Hepatocyte (in vitro differentiated cells): ENCODE results near the gene HDAC6. TPM values are rescaled to one million over a fixed set of nuclear protein-coding genes. Genes with fewer than 3 reads are reported as not detected.

Source experiments
- DNase-seq: peaks from one replicate; pipeline ENCODE4 v3.0.0-alpha.2; 2016; ENCODE audit warnings: low spot score
- H2AFZ ChIP-seq: fragments of 200-600 bp; sonication (generic); 2 replicates; pipeline ENCODE4 v1.6.0; 2016; ENCODE audit warnings: antibody characterized with exemption, mild to moderate bottlenecking
- H3K27ac ChIP-seq: fragments of 200-600 bp; sonication (generic); 2 replicates; pipeline ENCODE4 v1.5.1; 2016; ENCODE audit warnings: mild to moderate bottlenecking
- H3K27me3 ChIP-seq: fragments of 200-600 bp; sonication (generic); 2 replicates; pipeline ENCODE4 v1.6.1; 2016
- H3K36me3 ChIP-seq: fragments of 200-600 bp; sonication (generic); replicated peaks from 2 replicates; pipeline ENCODE4 v1.5.1; 2016; ENCODE audit warnings: low read depth; ENCODE audit not compliant: insufficient read depth
- H3K4me1 ChIP-seq: fragments of 200-600 bp; sonication (generic); 2 replicates; pipeline ENCODE4 v1.5.1; 2016; ENCODE audit warnings: mild to moderate bottlenecking, moderate library complexity; ENCODE audit not compliant: insufficient read depth
- H3K4me2 ChIP-seq: fragments of 200-600 bp; sonication (generic); 2 replicates; pipeline ENCODE4 v1.6.0; 2016
- H3K4me3 ChIP-seq: fragments of 200-600 bp; sonication (generic); 2 replicates; pipeline ENCODE4 v1.5.1; 2016; ENCODE audit warnings: mild to moderate bottlenecking
- H3K79me2 ChIP-seq: fragments of 200-600 bp; sonication (generic); 2 replicates; pipeline ENCODE4 v1.6.0; 2017; ENCODE audit warnings: mild to moderate bottlenecking
- H3K9me2 ChIP-seq: fragments of 200-600 bp; sonication (generic); replicated peaks from 2 replicates; pipeline ENCODE4 v1.6.0; 2017; ENCODE audit warnings: mild to moderate bottlenecking; ENCODE audit not compliant: insufficient read depth
- H3K9me3 ChIP-seq: fragments of 200-600 bp; sonication (generic); 2 replicates; pipeline ENCODE4 v1.5.1; 2016; ENCODE audit warnings: low read depth, mild to moderate bottlenecking
- H4K20me1 ChIP-seq: fragments of 200-600 bp; sonication (generic); 2 replicates; pipeline ENCODE4 v1.6.0; 2016; ENCODE audit warnings: mild to moderate bottlenecking; ENCODE audit not compliant: insufficient read depth, poor library complexity, severe bottlenecking
- CTCF ChIP-seq: fragments of 200-600 bp; sonication (generic); IDR thresholded peaks from 2 replicates; pipeline ENCODE4 v1.5.1; 2016; ENCODE audit warnings: antibody characterized with exemption, mild to moderate bottlenecking; ENCODE audit not compliant: poor library complexity
- EZH2 ChIP-seq: fragments of 200-600 bp; sonication (generic); IDR thresholded peaks from 2 replicates; pipeline ENCODE4 v1.6.1; 2016; ENCODE audit warnings: antibody characterized with exemption, mild to moderate bottlenecking, borderline replicate concordance
- EZH2phosphoT487 ChIP-seq: fragments of 200-600 bp; sonication (generic); IDR thresholded peaks from one replicate; pipeline ENCODE4 v1.6.1; 2018; ENCODE audit warnings: antibody characterized with exemption, mild to moderate bottlenecking, low read depth, moderate library complexity; ENCODE audit not compliant: unreplicated experiment, severe bottlenecking
- WGBS: methylation state at CpG from one replicate; pipeline ENCODE4 v1.1.6; 2016; ENCODE audit warnings: low lambda C conversion rate; ENCODE audit errors: missing lambda C conversion rate; 5-methylcytosine and 5-hydroxymethylcytosine counted together
- polyA plus RNA-seq: library from polyadenylated mRNA; unstranded; fragments of >200 nt; fragmentation: Nextera tagmentation; extraction: Ambion mirVana; gene quantifications from 2 replicates; pipeline ENCODE4 v1.2.1, GENCODE V29; 2016
- total RNA-seq: library from RNA; depleted of rRNA; stranded (reverse); fragments of >200 nt; gene quantifications from 2 replicates; pipeline ENCODE4 v1.2.3, GENCODE V29; 2014

Gene HDAC6
- total and polyA plus RNA-seq, 2 experiments from 2014 or later, result 68.9 to 96.3 TPM

DNA sequence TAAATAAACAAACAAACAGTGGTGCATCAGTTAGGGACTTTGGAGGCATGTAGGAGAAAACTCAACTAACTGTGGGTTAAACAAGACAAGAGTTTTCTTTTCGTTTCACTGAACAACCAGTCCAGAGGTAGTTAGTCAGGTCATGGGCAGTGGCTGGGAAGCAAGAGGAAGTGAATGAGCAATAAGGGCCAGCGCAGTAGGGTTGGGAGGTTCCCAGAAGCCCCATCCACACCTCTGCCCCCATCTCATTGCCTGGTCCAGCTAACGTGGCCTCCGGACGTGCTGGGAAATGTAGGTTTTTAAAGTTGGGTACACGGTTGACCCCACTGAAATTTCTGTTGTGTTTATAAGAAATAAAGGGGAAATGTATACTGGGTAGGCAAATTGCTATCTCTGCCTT is 31.6 kb upstream of the HDAC6 start:
- H3K36me3 ChIP-seq, result no peaks in the 10 kb centered on the region
- 72% methylated on average over 6 of the region's 6 CpGs for WGBS
- no peak for DNase-seq
- H4K20me1 ChIP-seq, result no peaks in the 10 kb centered on the region
- no peak overlapping the region for H3K27ac ChIP-seq
- no peak for TF ChIP-seq EZH2phosphoT487
- TF ChIP-seq EZH2, result no peak
- no peak for TF ChIP-seq CTCF
- H3K9me3 ChIP-seq, result no peaks in the 10 kb centered on the region
- no peaks in the 10 kb centered on the region for H3K9me2 ChIP-seq
- H3K27me3 ChIP-seq, result no peaks in the 10 kb centered on the region
- H3K4me2 ChIP-seq, result no peak overlapping the region
- H3K4me3 ChIP-seq, result no peak overlapping the region
- H2AFZ ChIP-seq, result no peak overlapping the region
- no peaks in the 10 kb centered on the region for H3K4me1 ChIP-seq
- no peaks in the 10 kb centered on the region for H3K79me2 ChIP-seq

- no peaks in the 10 kb centered on the region for H4K20me1 ChIP-seq
- no peaks in the 10 kb centered on the region for H3K79me2 ChIP-seq
- TF ChIP-seq CTCF, result no peak
- TF ChIP-seq EZH2phosphoT487, result no peak
- no peak for TF ChIP-seq EZH2
- no peaks in the 10 kb centered on the region for H3K9me2 ChIP-seq
- no peak for DNase-seq
- 71% methylated on average over 6 of the region's 6 CpGs for WGBS
- no peak overlapping the region for H2AFZ ChIP-seq
- no peaks in the 10 kb centered on the region for H3K27me3 ChIP-seq
- no peak overlapping the region for H3K4me2 ChIP-seq
- H3K4me3 ChIP-seq, result no peak overlapping the region
- no peaks in the 10 kb centered on the region for H3K9me3 ChIP-seq
- H3K36me3 ChIP-seq, result no peaks in the 10 kb centered on the region
- H3K27ac ChIP-seq, result no peak overlapping the region
- no peaks in the 10 kb centered on the region for H3K4me1 ChIP-seq
These were observed 29.3 kb upstream of the HDAC6 start for GRCh38 chrX:48772602-48773001.

DNA sequence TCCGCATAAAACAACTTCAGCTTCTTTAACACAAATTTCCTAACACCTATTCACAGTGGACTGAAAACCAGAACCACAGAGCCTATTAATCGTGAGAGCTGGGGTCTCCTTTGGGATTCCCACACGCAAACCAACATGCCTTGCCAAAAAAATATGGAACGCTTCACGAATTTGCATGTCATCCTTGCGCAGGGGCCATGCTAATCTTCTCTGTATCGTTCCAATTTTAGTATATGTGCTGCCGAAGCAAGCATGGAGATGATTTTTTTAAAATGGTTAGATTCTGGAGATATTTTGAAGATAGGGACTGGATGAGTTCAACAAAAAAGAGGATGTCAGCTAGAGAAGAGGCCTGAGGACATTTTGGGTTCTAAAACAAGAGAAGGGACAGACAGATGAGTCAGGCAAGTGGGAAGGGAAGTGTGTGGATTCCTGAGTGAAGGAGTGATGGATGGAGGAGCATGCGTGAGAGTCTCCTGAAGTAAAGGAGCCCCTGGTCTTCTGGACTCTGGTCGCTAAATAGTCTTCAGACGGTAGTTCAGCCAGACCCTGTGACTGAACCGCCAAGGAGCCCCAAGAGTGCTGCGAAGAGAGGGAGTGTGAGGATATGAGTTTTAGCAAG is 24.9 kb upstream of the HDAC6 start:
- Histone ChIP-seq H3K9me2 (no peaks in the 10 kb centered on the region), H2AFZ (no peak overlapping the region), H3K27me3 (no peaks in the 10 kb centered on the region), H3K79me2 (no peaks in the 10 kb centered on the region), H3K4me1 (no peaks in the 10 kb centered on the region), H3K4me2 (no peak overlapping the region), H4K20me1 (no peaks in the 10 kb centered on the region), H3K4me3 (no peak overlapping the region), H3K27ac (no peak overlapping the region), H3K36me3 (no peaks in the 10 kb centered on the region), H3K9me3 (no peaks in the 10 kb centered on the region)
- TF ChIP-seq EZH2, result no peak
- no peak for TF ChIP-seq EZH2phosphoT487
- TF ChIP-seq CTCF, result no peak
- no peak for DNase-seq
- WGBS, result 76% methylated on average over 13 of the region's 13 CpGs

GRCh38 chrX:48779399-48779798 is 22.5 kb upstream of the HDAC6 start:
- Histone ChIP-seq H3K36me3 (no peaks in the 10 kb centered on the region), H3K27ac (no peak overlapping the region), H4K20me1 (no peaks in the 10 kb centered on the region), H3K9me3 (no peaks in the 10 kb centered on the region), H2AFZ (no peak overlapping the region), H3K79me2 (no peaks in the 10 kb centered on the region), H3K27me3 (no peaks in the 10 kb centered on the region), H3K9me2 (no peaks in the 10 kb centered on the region), H3K4me1 (no peaks in the 10 kb centered on the region), H3K4me3 (no peak overlapping the region), H3K4me2 (no peak overlapping the region)
- DNase-seq, result no peak
- WGBS, result 80% methylated on average over 7 of the region's 7 CpGs
- TF ChIP-seq CTCF, result no peak
- no peak for TF ChIP-seq EZH2
- no peak for TF ChIP-seq EZH2phosphoT487
